K562 (cell line): ENCODE data around the gene CACNA1A. TPM values are rescaled to one million over a fixed set of nuclear protein-coding genes. Genes with fewer than 3 reads are reported as not detected.

Experiments used
- ATAC-seq: fragments of 200-7000 bp; cut with Tn5 transposase; 3 replicates; pipeline ENCODE4 v1.9.1; 2020; ENCODE audit warnings: moderate library complexity
- BruUV-seq: library from RNA; stranded (reverse); fragments of 400-500 nt; replicated peaks from 2 replicates; lab custom pipeline; 2021; lab: Mats Ljungman, UMichigan
- CTCF ChIA-PET: fragments of 300-600 bp; formaldehyde crosslinking; extraction: SDS; loops from one replicate; lab custom pipeline; 2021; ENCODE audit warnings: low intra/inter-chr PET ratio; lab: Yijun Ruan, JAX
- POLR2A ChIA-PET: fragments of 300-600, 350-650 bp; sonication (Branson Sonifier 250); formaldehyde crosslinking; extraction: SDS; loops from one replicate; lab custom pipeline; 2021; ENCODE audit warnings: antibody characterized with exemption, inconsistent platforms; lab: Yijun Ruan, JAX
- DNase-seq, 4 experiments: peaks; one replicate each; pipeline versions ENCODE4 v3.0.0 to v3.0.0-alpha.2; 2011 to 2018; ENCODE audit warnings: low spot score in 3 of 4, mixed read lengths in 3 of 4; ENCODE audit errors: extremely low read depth in 1 of 4
- FAIRE-seq: peaks from 2 replicates; lab custom pipeline; 2011; peaks lifted over from hg19 to GRCh38; lab: Jason Lieb, UNC
- H2AFZ ChIP-seq: 2 replicates; pipeline ENCODE4 v1.6.0; 2011; ENCODE audit warnings: low read depth, low read length, control low read depth, inconsistent platforms
- H3K27ac ChIP-seq: fragments of 200-600 bp; 3 replicates; pipeline ENCODE4 v1.8.0; 2011; ENCODE audit warnings: low read depth, mild to moderate bottlenecking, control low read depth, inconsistent platforms, low read length, moderate library complexity, mixed read lengths; ENCODE audit errors: extremely low read depth
- H3K27me3 ChIP-seq, 2 experiments: fragments of 300-600 bp in 1 of 2; 2 replicates in 1 of 2; 3 replicates in 1 of 2; pipeline versions ENCODE4 v1.6.0 to v1.8.0; 2011; ENCODE audit warnings: inconsistent platforms in 2 of 2, low read length in 2 of 2, mild to moderate bottlenecking in 1 of 2, mixed read lengths in 1 of 2, moderate library complexity in 1 of 2; ENCODE audit not compliant: control insufficient read depth in 2 of 2, insufficient read depth in 2 of 2
- H3K36me3 ChIP-seq: fragments of 300-600 bp; 3 replicates; pipeline ENCODE4 v1.8.0; 2011; ENCODE audit warnings: mild to moderate bottlenecking, low read length, inconsistent platforms; ENCODE audit not compliant: control insufficient read depth, insufficient read depth
- H3K4me1 ChIP-seq, 2 experiments: fragments of 200-600 bp in 1 of 2; replicated peaks in 1 of 2; 2 replicates in 1 of 2; 3 replicates in 1 of 2; pipeline versions ENCODE4 v1.5.1 to v1.8.0; 2011; ENCODE audit warnings: inconsistent platforms in 2 of 2, low read length in 2 of 2, mild to moderate bottlenecking in 1 of 2, mixed read lengths in 1 of 2, moderate library complexity in 1 of 2; ENCODE audit not compliant: control insufficient read depth in 2 of 2, insufficient read depth in 2 of 2
- H3K4me2 ChIP-seq: 2 replicates; pipeline ENCODE4 v1.6.1; 2011; ENCODE audit warnings: low read length, control low read depth, inconsistent platforms, mixed read lengths; ENCODE audit not compliant: insufficient read depth
- H3K4me3 ChIP-seq: fragments of 200-600 bp; sonication (generic), shearing (Covaris generic); 2 replicates; pipeline ENCODE4 v1.5.1; 2016; ENCODE audit warnings: control low read depth, inconsistent platforms
- H3K79me2 ChIP-seq: fragments of 200-600 bp; 3 replicates; pipeline ENCODE4 v1.8.0; 2011; ENCODE audit warnings: low read length, inconsistent platforms; ENCODE audit not compliant: control insufficient read depth, insufficient read depth
- H3K9ac ChIP-seq, 2 experiments: 2 replicates each; pipeline versions ENCODE4 v1.6.0 to v1.6.1; 2011; ENCODE audit warnings: low read depth in 2 of 2, low read length in 2 of 2, control low read depth in 1 of 2, inconsistent platforms in 1 of 2, mild to moderate bottlenecking in 1 of 2, mixed read lengths in 1 of 2; ENCODE audit not compliant: insufficient read depth in 1 of 2
- H3K9me1 ChIP-seq: one replicate; pipeline ENCODE4 v1.6.0; 2011; ENCODE audit warnings: inconsistent platforms, mild to moderate bottlenecking, low read length, moderate library complexity; ENCODE audit not compliant: control insufficient read depth, insufficient read depth
- H3K9me3 ChIP-seq: replicated peaks from 2 replicates; pipeline ENCODE4 v1.5.1; 2011; ENCODE audit warnings: low read depth, low read length, inconsistent platforms; ENCODE audit not compliant: control insufficient read depth, insufficient read depth
- H4K20me1 ChIP-seq: replicated peaks from 2 replicates; pipeline ENCODE4 v1.6.1; 2011; ENCODE audit warnings: low read length, inconsistent platforms, mixed read lengths; ENCODE audit not compliant: control insufficient read depth, insufficient read depth
- CREB1 ChIP-seq, 2 experiments: sonication (generic) in 1 of 2; formaldehyde crosslinking in 1 of 2; IDR thresholded peaks; 2 replicates each; pipeline versions ENCODE4 v1.6.1 to v1.8.0; 2012 to 2022; ENCODE audit warnings: inconsistent platforms in 1 of 2, mild to moderate bottlenecking in 1 of 2, missing genetic modification reagents in 1 of 2, moderate library complexity in 1 of 2
- DACH1 ChIP-seq: fragments of 450-650 bp; IDR thresholded peaks from 2 replicates; pipeline ENCODE4 v1.6.1; 2018; ENCODE audit not compliant: partially characterized antibody
- SMAD2 ChIP-seq: fragments of 150-350 bp; IDR thresholded peaks from 2 replicates; pipeline ENCODE4 v1.6.1; 2014; ENCODE audit warnings: low read depth, mild to moderate bottlenecking, low read length
- TBL1XR1 ChIP-seq, 2 experiments: IDR thresholded peaks; 2 replicates each; pipeline ENCODE4 v1.6.1; 2012; ENCODE audit warnings: improper control_type of control experiment in 2 of 2, low read length in 2 of 2, mild to moderate bottlenecking in 1 of 2
- WGBS: fragments of 100-300 bp; shearing (Covaris generic); methylation state at CpG from one replicate; pipeline ENCODE4 v1.1.6; 2016; ENCODE audit warnings: low coverage, mixed read lengths; ENCODE audit not compliant: insufficient coverage; ENCODE audit errors: missing lambda C conversion rate; 5-methylcytosine and 5-hydroxymethylcytosine counted together
- in situ Hi-C: fragments of 300-500 bp; cut with MboI; formaldehyde crosslinking; loops from 4 replicates; pipeline ENCODE4 v1.15.0; 2018; ENCODE audit warnings: inconsistent platforms, mixed read lengths
- intact Hi-C: fragments of 100-400 bp; cut with micrococcal nuclease; formaldehyde crosslinking; loops from 2 replicates; pipeline ENCODE4 v1.14.2; 2022
- polyA plus RNA-seq, 8 experiments: library from polyadenylated mRNA; depleted of rRNA in 4 of 8; stranded (reverse) in 5 of 8; unstranded in 3 of 8; fragments of >200 nt; fragmentation: Nextera tagmentation in 2 of 8; fragmentation: Illumina TruSeq in 1 of 8; extraction: Ambion mirVana in 2 of 8; extraction: Trizol in 1 of 8; gene quantifications; 2 replicates each; pipeline versions ENCODE4 v1.2.1 to v1.2.3, GENCODE V29; 2011 to 2014; ENCODE audit warnings: inconsistent platforms in 1 of 8, missing spikeins in 1 of 8
- total RNA-seq, 7 experiments: library from RNA; depleted of rRNA in 6 of 7; stranded (reverse); fragments of >200 nt in 6 of 7; fragmentation: Illumina TruSeq in 2 of 7; extraction: Trizol in 2 of 7; gene quantifications; 2 replicates each; pipeline versions ENCODE4 v1.2.1 to v1.2.3, GENCODE V29; 2011 to 2021; ENCODE audit warnings: low replicate concordance in 1 of 7
- TF ChIP-seq, protein P1 (sequence below), 2 experiments: fragments of 250-450 bp in 1 of 2; fragments of 450-650 bp in 1 of 2; sonication (Bioruptor Pico) in 1 of 2; IDR thresholded peaks; 2 replicates each; pipeline versions ENCODE4 v1.6.1 to v1.8.0; 2016 to 2021; ENCODE audit warnings: mild to moderate bottlenecking in 2 of 2, moderate library complexity in 2 of 2, missing compliant biosample characterization in 1 of 2, missing genetic modification characterization in 1 of 2

CACNA1A gene
- total and polyA plus RNA-seq, 9 of the 15 experiments (the other 6 are each of a cell fraction or from before 2014, with no cell fraction given) = 0.03 to 0.20 (median 0.09) TPM; not detected in 1

GRCh38 chr19:13363245-13363644 is 143.0 kb downstream of the CACNA1A start:
- WGBS = 0% methylated on average over 3 of the region's 7 CpGs
- no peak for ATAC-seq
- CTCF ChIA-PET = interaction anchor here (0.6 kb wide), 1 partner anchor 85 kb away, joined by 5 read pairs; no protein-coding TSS in a partner anchor
- Histone ChIP-seq H3K36me3 (no peaks in the 10 kb centered on the region), H2AFZ (no peak overlapping the region)
- TF ChIP-seq TBL1XR1 (IDR thresholded peaks at IDR 0.05; ENCODE audit: low read length in 2 of 2) (no peak), CREB1 (IDR thresholded peaks at IDR 0.05) (no peak), CREB1 (CRISPR knock-in tag; IDR thresholded peaks at IDR 0.05) (no peak), SMAD2 (no peak), DACH1 (no peak)
- TF ChIP-seq, protein P1, sequence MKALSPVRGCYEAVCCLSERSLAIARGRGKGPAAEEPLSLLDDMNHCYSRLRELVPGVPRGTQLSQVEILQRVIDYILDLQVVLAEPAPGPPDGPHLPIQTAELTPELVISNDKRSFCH (CRISPR knock-in tag; IDR thresholded peaks at IDR 0.05) = no peak
- TF ChIP-seq, protein P1 (tag; IDR thresholded peaks at IDR 0.05) = no peak
- TF ChIP-seq, all 486 proteins: peak for 0
- POLR2A ChIA-PET = interaction anchor here (0.6 to 0.7 kb wide), 2 partner anchors 10 to 174 kb away, joined by 3 read pairs; no protein-coding TSS in a partner anchor
- Histone ChIP-seq H3K4me2 (no peak overlapping the region), H3K27me3 (peaks cover 12 to 39% of the 10 kb centered on the region in 2 experiments; a peak in 4 of 5 replicates), H3K4me3 (no peak overlapping the region), H3K9ac (no peak overlapping the region), H3K4me1 (no peaks in the 10 kb centered on the region), H3K9me1 (no peaks in the 10 kb centered on the region), H3K27ac (no peak overlapping the region), H3K9me3 (no peaks in the 10 kb centered on the region), H3K79me2 (no peaks in the 10 kb centered on the region), H4K20me1 (no peaks in the 10 kb centered on the region)
- intact Hi-C loops (no loop called here), in situ Hi-C loops (no loop called here)
- BruUV-seq = no TSS peak
- DNase-seq = no peak
- no peak for FAIRE-seq
